Measurements from ENCODE around the gene DNER. TPM values are rescaled to one million over a fixed set of nuclear protein-coding genes. Genes with fewer than 3 reads are reported as not detected.

Gene DNER
- total and polyA plus RNA-seq, 10 of the 15 experiments (the other 5 are each of a cell fraction or from before 2014, with no cell fraction given) = 0.04 to 0.08 (median 0.07) TPM; not detected in 7

- in situ Hi-C loops (cut with MboI) = no loop called here
- ATAC-seq = no peak
- CTCF ChIA-PET = no interaction called here
- TF ChIP-seq TCF7 (IDR thresholded peaks at IDR 0.05; ENCODE audit: borderline replicate concordance) = no peak
- no peak for TF ChIP-seq BHLHE40 (IDR thresholded peaks at IDR 0.05; ENCODE audit: borderline replicate concordance in 1 of 2, low read depth in 2 of 2, low read length in 1 of 2)
- TF ChIP-seq TAF1 (IDR thresholded peaks at IDR 0.05; ENCODE audit: borderline replicate concordance, low read depth, low read length) = no peak
- TF ChIP-seq BMI1 (IDR thresholded peaks at IDR 0.05; ENCODE audit: borderline replicate concordance) = no peak
- TF ChIP-seq ZSCAN29 (IDR thresholded peaks at IDR 0.05) = no peak
- TF ChIP-seq CREM (IDR thresholded peaks at IDR 0.05; ENCODE audit: low read depth) = no peak
- TF ChIP-seq HCFC1 (IDR thresholded peaks at IDR 0.05; ENCODE audit: low read length) = no peak
- no peak for TF ChIP-seq POLR2AphosphoS5 (IDR thresholded peaks at IDR 0.05; ENCODE audit: low read length)
- no peak for TF ChIP-seq NKRF (conservative IDR thresholded peaks at IDR 0.05)
- TF ChIP-seq SRF (IDR thresholded peaks at IDR 0.05; ENCODE audit: low read depth in 2 of 2, low read length in 2 of 2) = no peak
- no peak for TF ChIP-seq RBBP5 (conservative IDR thresholded peaks at IDR 0.05)
- no peak for TF ChIP-seq CEBPZ (IDR thresholded peaks at IDR 0.05; ENCODE audit: low read depth, low read length)
- no peak for TF ChIP-seq BCL3 (IDR thresholded peaks at IDR 0.05; ENCODE audit: borderline replicate concordance, insufficient read depth, low read depth, low read length, poor library complexity, severe bottlenecking)
- TF ChIP-seq KDM1A (IDR thresholded peaks at IDR 0.05; ENCODE audit: borderline replicate concordance) = no peak
- TF ChIP-seq NFYA (IDR thresholded peaks at IDR 0.05; ENCODE audit: borderline replicate concordance, low read depth, low read length) = no peak
- TF ChIP-seq IRF3 (IDR thresholded peaks at IDR 0.05) = no peak
Measured at GRCh38 chr2:229313591-229313990, 400.8 kb downstream of the DNER start.

More at GRCh38 chr2:229313591-229313990, 400.8 kb downstream of the DNER start:
- intact Hi-C loops (cut with micrococcal nuclease; ENCODE audit: unreplicated experiment) = no loop called here
- 12% methylated on average over 3 of the region's 3 CpGs for WGBS (ENCODE audit: insufficient coverage, insufficient replicate concordance, low lambda C conversion rate, missing lambda C conversion rate)
- no peaks in the 10 kb centered on the region for H3K36me3 ChIP-seq (ENCODE audit: control insufficient read depth in 2 of 2, insufficient read depth in 2 of 2, low read length in 1 of 2)
- POLR2A ChIA-PET = no interaction called here
- H2AFZ ChIP-seq (ENCODE audit: control insufficient read depth, low read depth, low read length) = no peak overlapping the region
- no peaks in the 10 kb centered on the region for H3K27me3 ChIP-seq (replicated peaks in 1 of 2; ENCODE audit: control insufficient read depth in 2 of 2, insufficient read depth in 2 of 2, low read length in 1 of 2)
- no peaks in the 10 kb centered on the region for H3K4me1 ChIP-seq (ENCODE audit: control insufficient read depth, insufficient read depth, low read length)
- SMC1A ChIA-PET (ENCODE audit: uncharacterized antibody, unreplicated experiment) = no interaction called here
- DNase-seq (ENCODE audit: low read depth, low spot score) (no peak), FAIRE-seq (no peak)
- H4K20me1 ChIP-seq (ENCODE audit: control insufficient read depth, insufficient read depth) = no peaks in the 10 kb centered on the region
- H3K79me2 ChIP-seq (ENCODE audit: control insufficient read depth, insufficient read depth, low read length) = no peaks in the 10 kb centered on the region
- no peaks in the 10 kb centered on the region for H3K9me3 ChIP-seq (replicated peaks; ENCODE audit: control insufficient read depth, insufficient read depth, low read length)
- no TSS peak for BruUV-seq (replicated peaks)
- H3K9ac ChIP-seq (ENCODE audit: control insufficient read depth, insufficient read depth, low read length) = no peak overlapping the region
- H3K27ac ChIP-seq (ENCODE audit: control insufficient read depth, insufficient read depth) = no peak overlapping the region
- no peak overlapping the region for H3K4me3 ChIP-seq
- RAD21 ChIA-PET (ENCODE audit: unreplicated experiment) = no interaction called here
- H3K4me2 ChIP-seq (ENCODE audit: control insufficient read depth, insufficient read depth) = no peak overlapping the region
